Measurements from ENCODE around the gene CYBRD1.

GRCh38 chr2:171563301-171563700 lies 41.0 kb downstream of the CYBRD1 start:
- TF ChIP-seq CTCF (IDR thresholded peaks at IDR 0.05): no peak
- TF ChIP-seq POLR2A (IDR thresholded peaks at IDR 0.05): no peak

All from testis (tissue), 2 donors.